HG02970 (cell line): Measurements from ENCODE around the gene RGS8.

ENCODE experiments used
- ATAC-seq: cut with Tn5 transposase; IDR thresholded peaks from one replicate; pipeline ENCODE4 v1.9.1; 2021; ENCODE audit warnings: mild to moderate bottlenecking, moderate library complexity, moderate number of reproducible peaks; ENCODE audit not compliant: unreplicated experiment, low FRiP score

The RGS8 gene

GRCh38 chr1:182684116-182684828 is at the start of gene RGS8:
TSS of gene RGS8 (minus strand) at chr1:182684587. CDS start at chr1:182669649, 14,938 bp downstream.
- no peak for ATAC-seq

- no peak for ATAC-seq
These were observed 47.6 kb upstream of the RGS8 start for GRCh38 chr1:182731852-182732575.

GRCh38 chr1:182726912-182727311 is 42.5 kb upstream of the RGS8 start:
- no peak for ATAC-seq

- ATAC-seq = no peak
These were observed 41.2 kb upstream of the RGS8 start for GRCh38 chr1:182725259-182726255.

- no peak for ATAC-seq
These were observed 39.8 kb upstream of the RGS8 start for GRCh38 chr1:182724215-182724614.

GRCh38 chr1:182723200-182723599 is 38.8 kb upstream of the RGS8 start:
- no peak for ATAC-seq

GRCh38 chr1:182721525-182721924 is 37.1 kb upstream of the RGS8 start:
- ATAC-seq = no peak

- ATAC-seq = no peak
These were observed 36.1 kb upstream of the RGS8 start for GRCh38 chr1:182720463-182720862.

- ATAC-seq = no peak
These were observed 35.2 kb upstream of the RGS8 start for GRCh38 chr1:182719553-182719952.

- ATAC-seq = no peak
These were observed 33.9 kb upstream of the RGS8 start for GRCh38 chr1:182718311-182718710.

- no peak for ATAC-seq
These were observed 32.6 kb upstream of the RGS8 start for GRCh38 chr1:182716740-182717720.

- no peak for ATAC-seq
These were observed 31.1 kb upstream of the RGS8 start for GRCh38 chr1:182715531-182715930.

- ATAC-seq = no peak
These were observed 30.2 kb upstream of the RGS8 start for GRCh38 chr1:182714546-182714945.

GRCh38 chr1:182713939-182714338 is 29.6 kb upstream of the RGS8 start:
- ATAC-seq = no peak

- no peak for ATAC-seq
These were observed 29.1 kb upstream of the RGS8 start for GRCh38 chr1:182713492-182713891.

GRCh38 chr1:182709855-182710254 is 25.5 kb upstream of the RGS8 start:
- no peak for ATAC-seq

GRCh38 chr1:182709225-182709764 is 24.9 kb upstream of the RGS8 start:
- ATAC-seq = no peak

GRCh38 chr1:182707122-182707521 is 22.7 kb upstream of the RGS8 start:
- no peak for ATAC-seq

- ATAC-seq = no peak
These were observed 20.3 kb upstream of the RGS8 start for GRCh38 chr1:182704677-182705076.
